CD4-positive, alpha-beta T cell (primary cell): ENCODE measurements around the gene CCNO. TPM values are rescaled to one million over a fixed set of nuclear protein-coding genes. Genes with fewer than 3 reads are reported as not detected.

ENCODE experiments used
- ATAC-seq: fragments of 200-7000 bp; cut with Tn5 transposase; one replicate; pipeline ENCODE4 v1.10.0; 2022; ENCODE audit warnings: mild to moderate bottlenecking; ENCODE audit not compliant: poor library complexity
- CTCF ChIA-PET: fragments of 350-600 bp; sonication (Branson Sonifier 250); formaldehyde crosslinking; loops from one replicate; lab custom pipeline; 2021; ENCODE audit warnings: antibody characterized with exemption, inconsistent platforms; lab: Charles Lee
- POLR2A ChIA-PET: fragments of 350-600 bp; sonication (Branson Sonifier 250); formaldehyde crosslinking; loops from one replicate; lab custom pipeline; 2021; ENCODE audit warnings: antibody characterized with exemption, inconsistent platforms; lab: Charles Lee
- DNase-seq, 14 experiments: peaks; one replicate each; pipeline ENCODE4 v3.0.0-alpha.2; 2013 to 2020; ENCODE audit warnings: mixed read lengths in 2 of 14
- H3K27ac ChIP-seq, 2 donors: one replicate each; pipeline versions ENCODE4 v1.5.1 to v1.7.0; 2013; ENCODE audit warnings: low read length in 2 of 2, low read depth in 1 of 2, mild to moderate bottlenecking in 1 of 2
- H3K27me3 ChIP-seq, 2 experiments: 1 replicate in 1 of 2; 2 replicates in 1 of 2; pipeline versions ENCODE4 v1.6.1 to v1.7.0; 2013; ENCODE audit warnings: low read length in 2 of 2, control low read depth in 1 of 2, mild to moderate bottlenecking in 1 of 2, moderate library complexity in 1 of 2; ENCODE audit not compliant: insufficient read depth in 2 of 2, control insufficient read depth in 1 of 2
- H3K36me3 ChIP-seq: one replicate; pipeline ENCODE4 v1.6.1; 2013; ENCODE audit warnings: low read length, control low read depth; ENCODE audit not compliant: insufficient read depth
- H3K4me1 ChIP-seq: one replicate; pipeline ENCODE4 v1.6.1; 2013; ENCODE audit warnings: low read length, control low read depth; ENCODE audit not compliant: insufficient read depth
- H3K4me3 ChIP-seq: one replicate; pipeline ENCODE4 v1.5.1; 2013; ENCODE audit warnings: mild to moderate bottlenecking, low read length, moderate library complexity
- H3K9me3 ChIP-seq, 2 experiments: 1 replicate in 1 of 2; 2 replicates in 1 of 2; pipeline versions ENCODE4 v1.6.1 to v1.7.0; 2013; ENCODE audit warnings: low read length in 2 of 2, mild to moderate bottlenecking in 2 of 2, control low read depth in 1 of 2, moderate library complexity in 1 of 2; ENCODE audit not compliant: control insufficient read depth in 1 of 2, insufficient read depth in 1 of 2
- H3K27ac Mint-ChIP-seq: one replicate; pipeline ENCODE4 v1.8.0; 2020; ENCODE audit warnings: mixed read lengths
- H3K27me3 Mint-ChIP-seq: one replicate; pipeline ENCODE4 v1.8.0; 2021; ENCODE audit warnings: mixed read lengths
- H3K36me3 Mint-ChIP-seq: one replicate; pipeline ENCODE4 v1.8.0; 2021; ENCODE audit warnings: low read depth, mixed read lengths
- H3K4me1 Mint-ChIP-seq: one replicate; pipeline ENCODE4 v1.8.0; 2021; ENCODE audit warnings: low read depth, mixed read lengths
- H3K4me3 Mint-ChIP-seq: one replicate; pipeline ENCODE4 v1.8.0; 2020; ENCODE audit warnings: mild to moderate bottlenecking, mixed read lengths
- H3K9me3 Mint-ChIP-seq: one replicate; pipeline ENCODE4 v1.8.0; 2020; ENCODE audit warnings: mixed read lengths
- CTCF ChIP-seq: fragments of 200-600 bp; IDR thresholded peaks from one replicate; pipeline ENCODE4 v1.8.0; 2022; ENCODE audit warnings: antibody characterized with exemption, mild to moderate bottlenecking
- intact Hi-C, 2 experiments: fragments of 100-400 bp; cut with DNase I in 1 of 2; cut with micrococcal nuclease in 1 of 2; formaldehyde crosslinking; loops; one replicate each; pipeline versions ENCODE4 v1.15.1 to v1.9.0; 2023 to 2025; cut with DNase I, micrococcal nuclease
- total RNA-seq, 174 experiments: library from RNA in 2 of 174; stranded (reverse) in 2 of 174; gene quantifications; one replicate each; pipeline ENCODE4 v1.2.3 and lab custom pipeline; 2021 to 2026

CCNO gene
- total RNA-seq, 2 experiments from 2014 or later = not detected

DNA sequence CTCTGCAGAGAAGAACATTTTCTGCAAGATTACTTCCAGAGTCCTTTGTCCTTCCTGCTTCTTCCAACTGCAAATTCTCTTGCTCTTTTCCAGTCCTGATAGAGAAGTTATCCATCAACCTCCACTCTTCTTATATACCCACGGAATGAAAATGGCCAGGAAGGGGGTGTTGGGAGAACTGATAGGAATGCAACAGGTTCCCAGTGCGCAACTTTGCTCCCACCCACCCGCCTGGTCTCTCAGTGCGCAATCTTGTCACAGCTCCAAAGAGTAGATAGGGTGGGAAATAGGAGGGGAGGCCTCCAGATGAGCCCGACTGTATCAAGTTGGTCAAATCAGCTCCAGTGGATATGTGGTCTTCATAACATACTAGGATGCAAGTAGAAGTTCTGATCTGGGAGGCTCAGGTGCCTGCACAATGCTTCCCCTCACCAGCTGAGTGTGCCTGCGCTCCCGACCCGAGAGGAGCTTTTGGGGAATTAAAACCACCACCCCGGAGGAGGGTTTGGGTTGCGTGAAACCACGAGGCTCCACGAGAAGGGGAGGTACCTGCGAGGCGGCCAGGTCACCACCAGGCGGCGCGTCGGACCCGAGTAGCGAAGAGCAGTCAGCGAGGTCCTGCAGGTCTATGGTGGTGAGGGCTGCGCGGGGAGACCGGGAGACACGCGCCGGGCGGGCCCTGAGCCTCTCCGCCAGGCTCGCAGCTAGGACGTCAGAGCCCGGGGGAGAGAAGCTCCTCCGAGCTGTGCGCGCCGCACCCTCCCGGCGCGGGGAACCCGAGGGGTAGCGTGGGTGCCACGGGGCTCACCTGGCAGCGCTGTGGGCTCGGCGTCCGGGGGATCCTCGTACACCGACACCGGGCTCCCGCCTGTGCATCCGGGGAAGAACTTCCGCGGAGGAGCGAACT lies 7.1 kb downstream of the CCNO start:
- CTCF ChIA-PET = interaction anchor here (0.6 to 1.3 kb wide), 3 partner anchors 11 to 1154 kb away, joined by 3 to 4 read pairs (median 3); no protein-coding TSS in a partner anchor
- Mint-ChIP-seq H3K36me3 (no peaks in the 10 kb centered on the region), H3K9me3 (no peaks in the 10 kb centered on the region), H3K4me1 (peaks cover 51% of the 10 kb centered on the region), H3K27me3 (peaks cover 90% of the 10 kb centered on the region), H3K4me3 (peak overlapping the region; percentile 63), H3K27ac (no peak overlapping the region)
- TF ChIP-seq CTCF = peak; percentile 33
- ATAC-seq (peak; percentile 58), DNase-seq (peak in 7 of 14 experiments; percentile 12 to 61 (median 40))
- Histone ChIP-seq H3K36me3 (no peaks in the 10 kb centered on the region), H3K9me3 (peaks cover 0 to 32% of the 10 kb centered on the region in 2 experiments), H3K4me3 (peak overlapping the region; percentile 25), H3K4me1 (peaks cover 47% of the 10 kb centered on the region), H3K27me3 (peaks cover 94 to 97% of the 10 kb centered on the region in 2 experiments), H3K27ac (no peak overlapping the region)
- intact Hi-C loops = no loop called here
- POLR2A ChIA-PET = no interaction called here

DNA sequence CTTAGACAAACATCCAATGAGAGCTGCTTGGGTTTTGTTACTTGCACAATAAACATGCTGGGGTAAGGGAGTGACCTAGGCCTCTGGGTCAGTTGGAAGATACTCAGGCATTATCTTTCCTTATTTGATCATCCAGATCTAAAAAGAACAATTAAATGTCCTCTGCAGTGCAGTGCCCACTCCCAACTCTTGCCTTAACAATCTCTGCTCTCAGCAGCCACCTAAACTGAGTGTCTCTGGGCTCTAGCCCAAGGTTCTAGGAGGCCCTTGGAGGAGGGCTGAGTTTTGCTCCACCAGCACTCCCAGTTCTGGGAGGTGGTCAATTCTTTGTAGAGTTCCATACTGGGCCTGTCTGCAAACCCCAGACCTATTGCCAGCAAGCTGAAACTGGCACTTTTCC lies 8.1 kb downstream of the CCNO start:
- H3K4me1 Mint-ChIP-seq = peaks cover 51% of the 10 kb centered on the region
- intact Hi-C loops = no loop called here
- ChIA-PET POLR2A (interaction anchor here (2.5 kb wide), 1 partner anchor 8 kb away, joined by 19 read pairs; the partner anchor contains the start of gene CCNO), CTCF (interaction anchor here (1.3 kb wide), 1 partner anchor 12 kb away, joined by 4 read pairs; no protein-coding TSS in a partner anchor)
- H3K4me3 Mint-ChIP-seq = peak overlapping the region; percentile 55
- H3K36me3 Mint-ChIP-seq = no peaks in the 10 kb centered on the region
- ATAC-seq (no peak), DNase-seq (no peak)
- no peak for TF ChIP-seq CTCF
- no peak overlapping the region for H3K4me3 ChIP-seq
- peaks cover 0 to 37% of the 10 kb centered on the region in 2 experiments for H3K9me3 ChIP-seq
- H3K27me3 ChIP-seq = peaks cover 94 to 97% of the 10 kb centered on the region in 2 experiments
- no peaks in the 10 kb centered on the region for H3K9me3 Mint-ChIP-seq
- H3K27me3 Mint-ChIP-seq = peaks cover 90% of the 10 kb centered on the region
- no peaks in the 10 kb centered on the region for H3K36me3 ChIP-seq
- H3K27ac Mint-ChIP-seq = no peak overlapping the region
- H3K27ac ChIP-seq = no peak overlapping the region
- H3K4me1 ChIP-seq = peaks cover 48% of the 10 kb centered on the region

DNA sequence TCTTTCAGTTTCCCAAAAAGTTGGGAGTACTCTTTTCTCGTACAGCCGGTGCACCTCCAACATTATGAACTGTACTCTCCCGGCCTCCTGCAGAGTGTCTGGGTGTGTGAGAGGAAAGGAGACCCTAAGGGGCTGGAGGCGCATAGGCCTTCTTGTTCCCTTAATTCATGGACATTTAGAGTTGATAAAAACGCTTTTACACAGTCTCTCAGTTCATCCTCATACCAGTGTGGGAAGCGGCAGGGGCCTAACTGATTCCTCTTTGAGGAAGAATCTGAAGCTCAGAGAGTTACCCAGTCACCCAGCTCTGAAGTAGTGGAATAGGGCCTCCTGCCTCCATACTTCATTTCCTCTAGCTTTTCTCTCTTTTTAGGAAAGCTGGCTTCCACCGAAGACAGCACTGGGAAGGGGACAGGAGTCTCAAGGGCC lies 9.6 kb downstream of the CCNO start:
- ChIA-PET CTCF (interaction anchor here (1.0 kb wide), 1 partner anchor 8 kb away, joined by 4 read pairs; no protein-coding TSS in a partner anchor), POLR2A (interaction anchor here (1.0 to 2.5 kb wide), 3 partner anchors 8 to 47 kb away, joined by 3 to 19 read pairs (median 5); partner anchors contain the start of gene CCNO)
- Histone ChIP-seq H3K9me3 (peaks cover 0 to 40% of the 10 kb centered on the region in 2 experiments), H3K4me3 (peak overlapping the region; percentile 10), H3K27me3 (peaks cover 88 to 97% of the 10 kb centered on the region in 2 experiments), H3K27ac (no peak overlapping the region), H3K36me3 (no peaks in the 10 kb centered on the region), H3K4me1 (peaks cover 52% of the 10 kb centered on the region)
- intact Hi-C loops = no loop called here
- no peak for TF ChIP-seq CTCF
- DNase-seq (no peak), ATAC-seq (no peak)
- Mint-ChIP-seq H3K4me1 (peaks cover 53% of the 10 kb centered on the region), H3K4me3 (peak overlapping the region; percentile 60), H3K27ac (no peak overlapping the region), H3K36me3 (no peaks in the 10 kb centered on the region), H3K27me3 (peaks cover 90% of the 10 kb centered on the region), H3K9me3 (no peaks in the 10 kb centered on the region)
